Measurements from ENCODE around the gene KRT36. TPM values are rescaled to one million over a fixed set of nuclear protein-coding genes. Genes with fewer than 3 reads are reported as not detected.
A peak's percentile ranks its signal among the peaks of the same experiment; 100 is the strongest.

Gene KRT36
- not detected for total RNA-seq

DNA sequence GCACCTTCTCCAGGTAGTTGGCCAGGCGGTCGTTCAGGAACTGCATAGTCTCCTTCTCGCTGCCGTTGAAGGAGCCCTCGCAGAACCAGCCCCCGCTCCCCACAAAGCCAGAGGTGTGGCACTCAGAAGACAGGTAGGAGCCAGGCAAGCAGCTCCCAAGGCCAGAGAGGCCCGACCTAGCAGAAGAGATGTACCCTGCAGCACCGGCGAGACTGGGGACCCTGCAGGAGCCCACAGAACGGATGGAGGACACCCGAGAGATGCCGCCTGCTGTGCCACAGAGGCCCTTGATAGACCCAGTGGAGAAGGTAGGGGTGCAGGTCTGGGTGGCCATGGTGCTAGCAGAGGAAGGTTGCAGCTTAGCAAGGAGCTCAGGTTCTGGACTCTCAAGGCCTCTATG is at the start of gene KRT36:
Gene KRT36 (minus strand): TSS at position 380 of the 400 bp plus-strand sequence. CDS start 46 bp downstream, at position 334.
- ATAC-seq (ENCODE audit: low FRiP score) (no peak), DNase-seq (ENCODE audit: low spot score) (no peak)
- TF ChIP-seq, protein P1, sequence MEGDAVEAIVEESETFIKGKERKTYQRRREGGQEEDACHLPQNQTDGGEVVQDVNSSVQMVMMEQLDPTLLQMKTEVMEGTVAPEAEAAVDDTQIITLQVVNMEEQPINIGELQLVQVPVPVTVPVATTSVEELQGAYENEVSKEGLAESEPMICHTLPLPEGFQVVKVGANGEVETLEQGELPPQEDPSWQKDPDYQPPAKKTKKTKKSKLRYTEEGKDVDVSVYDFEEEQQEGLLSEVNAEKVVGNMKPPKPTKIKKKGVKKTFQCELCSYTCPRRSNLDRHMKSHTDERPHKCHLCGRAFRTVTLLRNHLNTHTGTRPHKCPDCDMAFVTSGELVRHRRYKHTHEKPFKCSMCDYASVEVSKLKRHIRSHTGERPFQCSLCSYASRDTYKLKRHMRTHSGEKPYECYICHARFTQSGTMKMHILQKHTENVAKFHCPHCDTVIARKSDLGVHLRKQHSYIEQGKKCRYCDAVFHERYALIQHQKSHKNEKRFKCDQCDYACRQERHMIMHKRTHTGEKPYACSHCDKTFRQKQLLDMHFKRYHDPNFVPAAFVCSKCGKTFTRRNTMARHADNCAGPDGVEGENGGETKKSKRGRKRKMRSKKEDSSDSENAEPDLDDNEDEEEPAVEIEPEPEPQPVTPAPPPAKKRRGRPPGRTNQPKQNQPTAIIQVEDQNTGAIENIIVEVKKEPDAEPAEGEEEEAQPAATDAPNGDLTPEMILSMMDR (IDR thresholded peaks at IDR 0.05) = no peak

DNA sequence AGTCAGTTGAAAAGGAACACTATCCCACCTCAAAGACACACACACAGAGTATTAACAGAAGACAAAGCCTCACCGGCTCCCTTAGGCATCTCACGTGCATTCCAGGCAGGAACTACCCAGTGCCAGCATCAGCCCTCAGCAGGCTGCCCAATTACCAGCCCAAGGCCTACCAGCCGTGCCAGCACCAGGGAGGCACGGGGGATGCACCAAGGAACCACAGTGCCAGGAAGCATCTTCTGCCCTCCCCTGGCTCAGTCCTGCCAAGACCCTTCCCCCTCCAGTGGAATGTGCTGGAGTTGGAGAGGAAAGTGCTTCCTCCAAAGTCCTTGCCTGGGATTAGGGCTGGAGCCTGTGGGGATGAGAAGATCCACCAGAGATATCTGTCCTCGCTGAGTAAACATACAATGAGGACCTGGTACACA is 49.4 kb upstream of the KRT36 start:
- DNase-seq (ENCODE audit: low spot score) (no peak), ATAC-seq (ENCODE audit: low FRiP score) (peak; percentile 16)
- TF ChIP-seq, protein P1 (IDR thresholded peaks at IDR 0.05) = no peak

DNA sequence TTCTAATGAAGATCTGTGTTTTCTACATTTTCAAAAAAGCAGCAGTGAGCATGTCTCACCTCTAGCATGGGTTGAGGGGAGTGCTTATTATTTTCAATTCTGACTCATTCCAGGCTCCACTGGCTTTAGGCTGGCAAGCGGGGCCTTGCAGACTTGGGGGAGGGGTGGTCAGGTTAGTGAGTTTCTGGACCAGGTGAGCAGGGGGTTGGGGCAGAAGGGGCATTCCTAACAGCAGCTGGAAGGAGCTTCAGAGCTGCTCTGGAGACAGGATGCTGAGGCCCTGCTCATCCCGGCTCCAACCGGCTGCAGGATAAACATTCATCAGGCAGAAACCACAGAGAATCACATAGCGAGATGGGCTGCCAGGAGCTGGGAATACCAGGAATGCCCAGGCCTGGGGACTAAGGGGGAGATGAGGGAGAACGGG is 48.9 kb upstream of the KRT36 start:
- TF ChIP-seq, protein P1 (IDR thresholded peaks at IDR 0.05) = no peak
- DNase-seq (ENCODE audit: low spot score) = no peak
- peak; percentile 80 for ATAC-seq (ENCODE audit: low FRiP score)

DNA sequence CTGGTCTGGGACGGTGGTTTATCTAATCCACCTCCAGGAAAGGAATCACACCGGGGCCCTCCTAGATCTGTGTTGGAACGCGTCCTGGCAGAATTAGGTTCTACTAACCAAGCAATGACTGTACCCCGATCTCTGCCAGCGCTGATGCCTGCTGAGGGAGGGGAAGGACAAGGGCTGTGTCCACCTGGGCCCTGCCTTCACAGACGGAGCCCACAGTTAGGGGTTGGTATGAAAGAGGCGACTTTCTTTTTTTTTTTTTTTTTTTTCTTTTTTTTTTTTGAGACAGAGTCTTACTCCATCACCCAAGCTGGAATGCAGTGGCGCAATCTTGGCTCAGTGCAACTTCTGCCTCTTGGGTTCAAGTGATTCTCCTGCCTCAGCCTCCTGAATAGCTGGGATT is 48.3 kb upstream of the KRT36 start:
- ATAC-seq (ENCODE audit: low FRiP score) (no peak), DNase-seq (ENCODE audit: low spot score) (no peak)
- TF ChIP-seq, protein P1 (IDR thresholded peaks at IDR 0.05) = no peak

DNA sequence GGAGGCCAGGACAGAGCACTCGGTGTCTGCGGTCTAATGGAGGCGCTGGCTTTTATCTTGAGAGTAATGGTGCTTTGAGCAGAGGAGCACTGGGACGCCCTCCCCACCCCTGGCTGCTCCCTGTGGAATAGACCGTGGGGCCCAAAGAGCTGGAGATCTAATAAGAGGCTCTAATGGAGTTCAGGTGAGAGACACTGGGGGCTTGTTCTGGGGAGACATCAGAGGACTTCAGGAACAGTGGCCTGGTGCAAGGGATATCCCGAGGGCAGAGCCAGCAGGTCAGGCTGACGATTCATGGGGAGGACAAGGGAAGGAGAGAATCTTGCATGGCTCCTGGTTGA is 47.9 kb upstream of the KRT36 start:
- TF ChIP-seq, protein P1 (IDR thresholded peaks at IDR 0.05) = no peak
- no peak for DNase-seq (ENCODE audit: low spot score)
- no peak for ATAC-seq (ENCODE audit: low FRiP score)

DNA sequence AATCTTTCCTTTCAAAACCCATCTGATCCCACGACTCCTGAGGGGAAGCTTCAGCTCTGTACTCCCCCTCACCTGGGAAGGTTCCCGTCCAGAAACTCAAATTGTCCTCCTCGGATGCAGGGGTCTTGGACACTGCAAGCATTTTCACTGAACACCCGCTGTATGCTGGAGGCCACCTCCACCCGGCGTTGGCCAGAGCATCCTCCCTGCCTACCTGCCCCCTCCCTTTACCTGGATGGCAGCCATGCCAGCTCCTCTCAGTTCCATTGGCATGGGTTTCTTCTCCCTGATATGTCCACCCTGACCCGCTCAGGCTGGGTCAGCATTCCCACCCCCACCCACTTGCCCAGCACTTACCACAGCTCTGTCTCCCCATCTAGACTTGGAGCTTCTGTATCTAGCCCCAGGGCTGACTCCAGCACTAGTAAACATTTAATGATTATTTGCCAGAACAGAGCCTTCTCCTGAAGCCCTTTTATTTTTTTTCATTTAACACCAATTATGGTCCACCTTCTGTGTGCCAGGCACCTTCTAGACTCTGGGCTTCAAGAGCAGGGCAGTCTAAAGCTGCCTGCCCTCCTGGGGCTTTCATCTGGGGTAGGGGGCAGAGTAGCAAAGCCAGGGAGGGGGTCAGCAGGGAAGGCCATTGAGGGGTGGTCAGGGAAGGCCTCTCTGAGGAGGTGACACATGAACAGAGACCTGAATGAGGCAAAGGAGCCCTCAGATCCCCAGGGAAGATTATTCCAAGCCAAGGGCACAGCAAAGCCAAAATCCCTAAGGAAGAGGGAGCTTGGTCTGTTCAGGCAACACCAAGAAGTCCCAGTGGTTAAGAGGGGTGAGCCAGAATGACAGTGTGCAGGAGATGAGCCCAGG is 47.3 kb upstream of the KRT36 start:
- TF ChIP-seq, protein P1 (IDR thresholded peaks at IDR 0.05) = no peak
- no peak for ATAC-seq (ENCODE audit: low FRiP score)
- no peak for DNase-seq (ENCODE audit: low spot score)

Measured in omental fat pad (tissue), 4 donors.